HepG2 (cell line): Measurements from ENCODE around the gene DNAJB11. TPM values are rescaled to one million over a fixed set of nuclear protein-coding genes. Genes with fewer than 3 reads are reported as not detected.

Experiments used
- ATAC-seq: fragments of 200-7000 bp; cut with Tn5 transposase; 3 replicates; pipeline ENCODE4 v1.9.1; 2020; ENCODE audit warnings: mild to moderate bottlenecking, moderate library complexity
- BruUV-seq: library from RNA; stranded (reverse); fragments of 400-500 nt; replicated peaks from 2 replicates; lab custom pipeline; 2021; lab: Mats Ljungman, UMichigan
- CTCF ChIA-PET: fragments of 300-600 bp; formaldehyde crosslinking; extraction: SDS; loops from one replicate; lab custom pipeline; 2021; ENCODE audit warnings: low total read pairs, inconsistent platforms, low intra/inter-chr PET ratio; lab: Yijun Ruan, JAX
- POLR2A ChIA-PET: fragments of 350-600 bp; sonication (Branson Sonifier 250); formaldehyde crosslinking; loops from one replicate; lab custom pipeline; 2020; ENCODE audit warnings: antibody characterized with exemption, inconsistent platforms; lab: Yijun Ruan, JAX
- DNase-seq: peaks from one replicate; pipeline ENCODE4 v3.0.0-alpha.2; 2015; ENCODE audit warnings: low spot score
- FAIRE-seq: peaks from 3 replicates; lab custom pipeline; 2011; peaks lifted over from hg19 to GRCh38; lab: Jason Lieb, UNC
- H2AFZ ChIP-seq: one replicate; pipeline ENCODE4 v1.6.1; 2011; ENCODE audit warnings: low read length, inconsistent platforms
- H3K27ac ChIP-seq: fragments of 300-600 bp; 3 replicates; pipeline ENCODE4 v1.8.0; 2011; ENCODE audit warnings: mixed run types, mild to moderate bottlenecking, mixed read lengths, low read length, inconsistent platforms; ENCODE audit not compliant: insufficient read depth; ENCODE audit errors: extremely low read length
- H3K27me3 ChIP-seq, 2 experiments: fragments of 200-600 bp in 1 of 2; 2 replicates in 1 of 2; 3 replicates in 1 of 2; pipeline versions ENCODE4 v1.6.0 to v1.8.0; 2011; ENCODE audit warnings: low read length in 2 of 2, mild to moderate bottlenecking in 2 of 2, moderate library complexity in 2 of 2, inconsistent platforms in 1 of 2; ENCODE audit not compliant: insufficient read depth in 2 of 2, control insufficient read depth in 1 of 2
- H3K36me3 ChIP-seq, 2 experiments: fragments of 200-600 bp in 1 of 2; replicated peaks in 1 of 2; 2 replicates in 1 of 2; 3 replicates in 1 of 2; pipeline versions ENCODE4 v1.5.1 to v1.8.0; 2011; ENCODE audit warnings: low read length in 2 of 2, inconsistent platforms in 1 of 2; ENCODE audit not compliant: insufficient read depth in 2 of 2, control insufficient read depth in 1 of 2
- H3K4me1 ChIP-seq: 2 replicates; pipeline ENCODE4 v1.5.1; 2012; ENCODE audit warnings: low read length, inconsistent platforms; ENCODE audit not compliant: insufficient read depth
- H3K4me2 ChIP-seq: 2 replicates; pipeline ENCODE4 v1.6.0; 2011; ENCODE audit warnings: low read depth, low read length, inconsistent platforms
- H3K4me3 ChIP-seq, 3 experiments: fragments of 200-600 bp in 1 of 3; sonication (generic), shearing (Covaris generic) in 1 of 3; replicated peaks in 1 of 3; 2 replicates each; pipeline ENCODE4 v1.5.1; 2011 to 2016; ENCODE audit warnings: low read length in 3 of 3, inconsistent platforms in 2 of 3, low read depth in 2 of 3, mild to moderate bottlenecking in 2 of 3, control low read depth in 1 of 3, mixed read lengths in 1 of 3; ENCODE audit not compliant: insufficient read depth in 1 of 3
- H3K79me2 ChIP-seq: one replicate; pipeline ENCODE4 v1.6.1; 2011; ENCODE audit warnings: low read length, inconsistent platforms; ENCODE audit not compliant: insufficient read depth
- H3K9ac ChIP-seq: 2 replicates; pipeline ENCODE4 v1.6.0; 2011; ENCODE audit warnings: mild to moderate bottlenecking, low read depth, low read length, inconsistent platforms; ENCODE audit not compliant: insufficient read depth
- H3K9me3 ChIP-seq: 2 replicates; pipeline ENCODE4 v1.5.1; 2012; ENCODE audit warnings: mild to moderate bottlenecking, low read length
- H4K20me1 ChIP-seq: 2 replicates; pipeline ENCODE4 v1.6.0; 2011; ENCODE audit warnings: inconsistent platforms, mild to moderate bottlenecking, low read length, moderate library complexity; ENCODE audit not compliant: insufficient read depth
- BRF2 ChIP-seq: sonication (generic); formaldehyde crosslinking; IDR thresholded peaks from 2 replicates; pipeline ENCODE4 v1.8.1; 2022; ENCODE audit warnings: mild to moderate bottlenecking, missing genetic modification reagents
- CCAR2 ChIP-seq: fragments of 200-400 bp; formaldehyde crosslinking; optimal IDR thresholded peaks from 2 replicates; pipeline ENCODE3; 2018; ENCODE audit warnings: low read depth, mild to moderate bottlenecking, low read length, moderate library complexity
- NAIF1 ChIP-seq: sonication (generic); formaldehyde crosslinking; IDR thresholded peaks from 2 replicates; pipeline ENCODE4 v1.5.0; 2020; ENCODE audit warnings: mild to moderate bottlenecking, missing genetic modification reagents, borderline replicate concordance
- TAF1 ChIP-seq: sonication (generic); formaldehyde crosslinking; IDR thresholded peaks from 2 replicates; pipeline ENCODE4 v1.4.0; 2020; ENCODE audit warnings: missing genetic modification reagents
- THAP11 ChIP-seq: IDR thresholded peaks from 2 replicates; pipeline ENCODE4 v1.6.1; 2016; ENCODE audit warnings: missing biosample characterization, missing genetic modification reagents
- ZBTB44 ChIP-seq: sonication (generic); formaldehyde crosslinking; IDR thresholded peaks from 2 replicates; pipeline ENCODE4 v1.4.0; 2020; ENCODE audit warnings: missing genetic modification reagents
- ZFP36L1 ChIP-seq: sonication (generic); formaldehyde crosslinking; IDR thresholded peaks from 2 replicates; pipeline ENCODE4 v1.8.0; 2022; ENCODE audit warnings: mild to moderate bottlenecking, missing genetic modification reagents, moderate library complexity
- ZFP62 ChIP-seq: sonication (generic); formaldehyde crosslinking; IDR thresholded peaks from 2 replicates; pipeline ENCODE4 v1.4.0; 2020; ENCODE audit warnings: missing genetic modification reagents
- ZNF746 ChIP-seq: sonication (generic); formaldehyde crosslinking; IDR thresholded peaks from 2 replicates; pipeline ENCODE4 v1.8.0; 2022; ENCODE audit warnings: mild to moderate bottlenecking, missing genetic modification reagents
- ZNF780A ChIP-seq: sonication (generic); formaldehyde crosslinking; IDR thresholded peaks from 2 replicates; pipeline ENCODE4 v1.8.0; 2022; ENCODE audit warnings: mild to moderate bottlenecking, missing genetic modification reagents, moderate library complexity
- ZNF792 ChIP-seq: IDR thresholded peaks from 2 replicates; pipeline ENCODE4 v1.6.1; 2016
- ZNF841 ChIP-seq: sonication (generic); formaldehyde crosslinking; IDR thresholded peaks from 2 replicates; pipeline ENCODE4 v1.8.1; 2023; ENCODE audit warnings: missing genetic modification reagents, borderline replicate concordance
- WGBS: methylation state at CpG from one replicate; pipeline ENCODE4 v1.1.6; 2017; ENCODE audit warnings: low lambda C conversion rate; 5-methylcytosine and 5-hydroxymethylcytosine counted together
- in situ Hi-C: cut with HindIII; loops from 2 replicates; pipeline ENCODE4 v1.10.0; 2017; ENCODE audit warnings: low pct_unique_long_range_greater_than_20kb; ENCODE audit not compliant: extremely low pct_ligation_motif_present
- intact Hi-C: fragments of 100-400 bp; cut with micrococcal nuclease; formaldehyde crosslinking; loops from one replicate; pipeline ENCODE4 v1.10.0; 2022; ENCODE audit not compliant: unreplicated experiment
- polyA plus RNA-seq, 8 experiments: library from polyadenylated mRNA; depleted of rRNA in 3 of 8; stranded (reverse) in 7 of 8; unstranded in 1 of 8; fragments of >200 nt; fragmentation: Illumina TruSeq in 4 of 8; extraction: Trizol in 4 of 8; gene quantifications; 2 replicates each; pipeline versions ENCODE4 v1.2.1 to v1.2.3, GENCODE V29; 2011 to 2016; ENCODE audit warnings: low read depth in 4 of 8, missing spikeins in 1 of 8, mixed read lengths in 1 of 8; ENCODE audit not compliant: insufficient read depth in 1 of 8
- total RNA-seq, 5 experiments: library from RNA; depleted of rRNA; stranded (reverse); fragments of >200 nt; fragmentation: Illumina TruSeq; extraction: Trizol; gene quantifications; 2 replicates each; pipeline ENCODE4 v1.2.3, GENCODE V29; 2016; ENCODE audit warnings: low read depth in 1 of 5
- TF ChIP-seq, protein P1 (sequence below): sonication (generic); formaldehyde crosslinking; IDR thresholded peaks from 2 replicates; pipeline ENCODE4 v1.4.0; 2020; ENCODE audit warnings: mild to moderate bottlenecking, missing genetic modification reagents, borderline replicate concordance

The DNAJB11 gene
- total and polyA plus RNA-seq, 2 of the 13 experiments (the other 11 are each of a cell fraction or from before 2014, with no cell fraction given): 41.0 to 132 TPM

- TF ChIP-seq ZFP62 (CRISPR knock-in tag) (no peak), ZNF792 (CRISPR knock-in tag) (no peak)
Observed at GRCh38 chr3:186614266-186614596, 43.7 kb downstream of the DNAJB11 start (continued).

DNA sequence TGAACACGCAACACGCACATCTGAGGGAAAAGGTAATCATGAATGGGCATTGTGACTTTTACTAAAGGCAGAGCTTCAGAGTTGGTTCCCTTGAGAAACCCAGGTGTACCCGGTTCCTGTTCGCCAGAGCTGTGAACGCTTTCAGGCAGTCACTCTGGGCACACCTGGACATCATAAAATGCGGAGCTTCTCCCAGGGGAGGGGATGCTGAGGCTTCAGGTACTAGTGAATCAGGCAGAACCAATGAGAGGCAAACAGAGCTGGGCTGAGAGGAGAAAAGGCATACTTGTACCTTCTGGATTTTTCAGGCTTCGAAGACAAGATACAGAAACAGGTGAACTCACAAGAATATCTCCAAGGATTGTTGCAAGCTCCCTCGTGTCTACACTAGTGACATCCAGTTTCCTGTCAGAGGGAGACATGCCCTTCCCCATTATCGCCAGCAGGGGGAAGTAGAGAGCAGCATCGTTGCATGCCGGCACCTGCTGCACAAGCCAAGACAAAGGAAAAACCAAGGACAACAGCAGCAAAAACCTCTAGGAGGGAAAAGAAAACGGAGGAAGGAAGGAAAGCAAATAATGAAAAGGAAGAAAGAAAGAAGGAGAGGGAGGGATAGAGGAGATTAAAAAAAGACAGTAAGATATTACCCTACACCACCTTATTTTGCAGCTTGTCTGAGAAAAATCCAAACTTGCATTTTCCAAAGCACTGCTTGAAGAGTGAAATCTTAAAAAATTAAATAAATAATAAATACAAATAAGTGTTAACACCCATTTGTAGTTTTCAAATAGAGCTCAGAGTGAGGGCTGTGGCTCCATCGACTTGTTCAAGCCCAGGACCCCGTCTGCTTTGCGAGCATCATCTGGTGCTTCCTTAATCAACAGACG, 44.3 kb downstream of the DNAJB11 start:
- WGBS: 36% methylated on average over 16 of the region's 16 CpGs
- H3K4me3 ChIP-seq: peak overlapping the region; percentile 74 to 82 (median 76)
- peak; percentile 93 for FAIRE-seq
- H3K36me3 ChIP-seq: peaks cover 16 to 42% of the 10 kb centered on the region in 2 experiments
- peaks cover 49% of the 10 kb centered on the region for H4K20me1 ChIP-seq
- H3K9ac ChIP-seq: peak overlapping the region; percentile 86
- no TSS peak for BruUV-seq
- POLR2A ChIA-PET: interaction anchor here (0.9 to 27.1 kb wide), 9 partner anchors 10 to 212 kb away, joined by 3 to 854 read pairs (median 7); partner anchors contain the start of genes DNAJB11, EIF4A2 and TBCCD1
- peak overlapping the region; percentile 92 for H3K4me2 ChIP-seq
- H3K27me3 ChIP-seq: no peaks in the 10 kb centered on the region; a peak in 1 of 5 replicates
- in situ Hi-C loops (loop anchor here (10.0 kb wide), 1 partner anchor 140 kb away; no protein-coding TSS in a partner anchor), intact Hi-C loops (loop anchor here (1.0 to 2.0 kb wide), 3 partner anchors 26 to 206 kb away; no protein-coding TSS in a partner anchor)
- H3K79me2 ChIP-seq: peaks cover 31% of the 10 kb centered on the region
- H2AFZ ChIP-seq: no peak overlapping the region
- H3K9me3 ChIP-seq: no peaks in the 10 kb centered on the region
- peak overlapping the region; percentile 93 for H3K27ac ChIP-seq
- peaks cover 77% of the 10 kb centered on the region for H3K4me1 ChIP-seq
- peak; percentile 70 for DNase-seq
- CTCF ChIA-PET: interaction anchor here (1.3 to 2.7 kb wide), 3 partner anchors 25 to 207 kb away, joined by 5 to 20 read pairs (median 8); no protein-coding TSS in a partner anchor
- 0 out of 3 replicates have a peak, but pooled peaks have one; percentile 7 for ATAC-seq
- TF ChIP-seq ZFP36L1 (CRISPR knock-in tag) (peak; percentile 77; the same call in 1 of the 2 replicates), ZBTB44 (CRISPR knock-in tag) (no peak), ZNF746 (CRISPR knock-in tag) (0 out of 2 replicates have a peak, but pooled peaks have one; percentile 64), CCAR2 (peak; percentile 32), TAF1 (peak; percentile 8; the same call in 1 of the 2 replicates), BRF2 (CRISPR knock-in tag) (peak; percentile 82), ZNF841 (CRISPR knock-in tag) (peak; percentile 81), THAP11 (CRISPR knock-in tag) (0 out of 2 replicates have a peak, but pooled peaks have one; percentile 28), ZNF780A (CRISPR knock-in tag) (0 out of 2 replicates have a peak, but pooled peaks have one; percentile 65), NAIF1 (CRISPR knock-in tag) (0 out of 2 replicates have a peak, but pooled peaks have one; percentile 60)
- TF ChIP-seq, protein P1, sequence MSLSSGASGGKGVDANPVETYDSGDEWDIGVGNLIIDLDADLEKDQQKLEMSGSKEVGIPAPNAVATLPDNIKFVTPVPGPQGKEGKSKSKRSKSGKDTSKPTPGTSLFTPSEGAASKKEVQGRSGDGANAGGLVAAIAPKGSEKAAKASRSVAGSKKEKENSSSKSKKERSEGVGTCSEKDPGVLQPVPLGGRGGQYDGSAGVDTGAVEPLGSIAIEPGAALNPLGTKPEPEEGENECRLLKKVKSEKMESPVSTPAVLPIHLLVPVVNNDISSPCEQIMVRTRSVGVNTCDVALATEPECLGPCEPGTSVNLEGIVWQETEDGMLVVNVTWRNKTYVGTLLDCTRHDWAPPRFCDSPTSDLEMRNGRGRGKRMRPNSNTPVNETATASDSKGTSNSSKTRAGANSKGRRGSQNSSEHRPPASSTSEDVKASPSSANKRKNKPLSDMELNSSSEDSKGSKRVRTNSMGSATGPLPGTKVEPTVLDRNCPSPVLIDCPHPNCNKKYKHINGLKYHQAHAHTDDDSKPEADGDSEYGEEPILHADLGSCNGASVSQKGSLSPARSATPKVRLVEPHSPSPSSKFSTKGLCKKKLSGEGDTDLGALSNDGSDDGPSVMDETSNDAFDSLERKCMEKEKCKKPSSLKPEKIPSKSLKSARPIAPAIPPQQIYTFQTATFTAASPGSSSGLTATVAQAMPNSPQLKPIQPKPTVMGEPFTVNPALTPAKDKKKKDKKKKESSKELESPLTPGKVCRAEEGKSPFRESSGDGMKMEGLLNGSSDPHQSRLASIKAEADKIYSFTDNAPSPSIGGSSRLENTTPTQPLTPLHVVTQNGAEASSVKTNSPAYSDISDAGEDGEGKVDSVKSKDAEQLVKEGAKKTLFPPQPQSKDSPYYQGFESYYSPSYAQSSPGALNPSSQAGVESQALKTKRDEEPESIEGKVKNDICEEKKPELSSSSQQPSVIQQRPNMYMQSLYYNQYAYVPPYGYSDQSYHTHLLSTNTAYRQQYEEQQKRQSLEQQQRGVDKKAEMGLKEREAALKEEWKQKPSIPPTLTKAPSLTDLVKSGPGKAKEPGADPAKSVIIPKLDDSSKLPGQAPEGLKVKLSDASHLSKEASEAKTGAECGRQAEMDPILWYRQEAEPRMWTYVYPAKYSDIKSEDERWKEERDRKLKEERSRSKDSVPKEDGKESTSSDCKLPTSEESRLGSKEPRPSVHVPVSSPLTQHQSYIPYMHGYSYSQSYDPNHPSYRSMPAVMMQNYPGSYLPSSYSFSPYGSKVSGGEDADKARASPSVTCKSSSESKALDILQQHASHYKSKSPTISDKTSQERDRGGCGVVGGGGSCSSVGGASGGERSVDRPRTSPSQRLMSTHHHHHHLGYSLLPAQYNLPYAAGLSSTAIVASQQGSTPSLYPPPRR (CRISPR knock-in tag): peak; percentile 62; the same call in 1 of the 2 replicates
